Germinal center (tissue), 1 donor: Measurements from ENCODE around the gene ACP7.

Source experiments
- DNase-seq: peaks from one replicate; pipeline ENCODE4 v3.0.0; 2012; ENCODE audit warnings: mixed read lengths, low spot score

The ACP7 gene

DNA sequence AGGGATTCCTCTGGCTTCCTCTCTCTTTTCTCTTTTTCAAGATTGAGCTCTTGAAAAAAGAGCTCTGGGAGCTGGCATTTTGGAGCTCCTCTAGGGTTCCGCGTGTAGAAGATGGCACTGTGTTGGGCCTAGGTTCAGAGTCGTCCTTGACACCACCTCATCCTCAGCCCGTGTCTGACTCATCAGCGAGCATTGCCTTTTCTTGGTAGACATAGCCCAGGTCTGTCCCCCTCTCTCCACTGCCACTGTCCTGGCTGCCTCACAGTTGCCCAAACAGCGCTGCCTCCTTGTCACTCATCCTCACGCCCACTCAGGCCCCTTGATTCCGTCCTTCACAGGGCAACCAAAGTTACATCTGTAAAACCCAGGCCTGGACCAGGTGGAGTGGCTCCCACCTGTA, 66.1 kb downstream of the ACP7 start:
- no peak for DNase-seq

- no peak for DNase-seq
These were observed 66.8 kb downstream of the ACP7 start for GRCh38 chr19:39150807-39151600.

DNA sequence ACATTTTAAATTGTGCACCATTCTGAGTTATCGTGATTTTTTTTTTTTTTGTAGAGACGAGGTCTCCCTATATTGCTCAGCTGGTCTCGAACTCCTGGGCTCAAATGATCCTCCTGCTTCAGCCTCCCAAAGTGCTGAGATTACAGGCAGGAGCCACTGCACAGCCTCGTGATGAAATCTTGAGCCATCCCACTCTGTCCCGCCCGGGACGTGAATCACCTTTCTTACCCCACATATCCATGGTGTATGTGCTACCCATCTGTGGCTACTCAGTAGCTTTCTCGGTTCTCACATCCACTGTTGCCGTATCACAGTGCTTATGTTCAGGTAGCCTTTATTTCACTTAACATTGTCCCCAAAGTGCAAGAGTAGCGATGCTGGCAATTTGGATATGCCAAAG, 67.9 kb downstream of the ACP7 start:
- DNase-seq = no peak

GRCh38 chr19:39154100-39154628, 70.0 kb downstream of the ACP7 start:
- no peak for DNase-seq

- DNase-seq = no peak
These were observed 70.5 kb downstream of the ACP7 start for GRCh38 chr19:39154629-39155100.

DNA sequence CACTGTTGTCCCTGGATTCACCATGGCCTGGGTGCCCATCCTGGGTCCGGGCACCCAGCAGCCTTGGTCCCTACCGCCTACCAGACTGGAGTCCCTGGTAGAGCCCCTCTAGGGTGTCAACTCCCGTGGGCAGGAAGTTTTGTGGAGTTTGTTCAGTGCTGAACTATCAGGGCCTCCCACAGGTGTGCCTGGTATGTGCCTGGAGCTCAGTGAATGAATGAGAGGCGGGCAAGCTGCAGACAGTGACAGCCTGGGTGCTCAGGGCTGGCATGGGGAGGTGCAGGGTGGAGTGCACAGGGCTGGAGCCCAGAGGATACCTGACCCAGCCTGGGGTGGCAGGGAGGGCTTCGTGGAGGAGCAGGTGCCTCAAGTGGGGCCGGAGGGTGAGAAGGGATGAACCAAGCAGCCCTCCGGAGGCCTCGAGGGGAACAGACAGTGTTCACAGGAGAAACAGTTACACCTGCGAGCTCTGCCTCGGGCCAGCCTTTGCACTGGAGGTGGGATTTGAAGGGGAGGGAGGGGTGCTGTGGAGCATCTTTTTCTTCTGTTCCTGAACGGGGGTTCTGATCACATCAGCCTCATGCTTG, 71.0 kb downstream of the ACP7 start:
- no peak for DNase-seq

- no peak for DNase-seq
These were observed 71.6 kb downstream of the ACP7 start for GRCh38 chr19:39155741-39156140.

- no peak for DNase-seq
These were observed 72.4 kb downstream of the ACP7 start for GRCh38 chr19:39156326-39157230.

- no peak for DNase-seq
These were observed 73.3 kb downstream of the ACP7 start for GRCh38 chr19:39157275-39157996.

DNA sequence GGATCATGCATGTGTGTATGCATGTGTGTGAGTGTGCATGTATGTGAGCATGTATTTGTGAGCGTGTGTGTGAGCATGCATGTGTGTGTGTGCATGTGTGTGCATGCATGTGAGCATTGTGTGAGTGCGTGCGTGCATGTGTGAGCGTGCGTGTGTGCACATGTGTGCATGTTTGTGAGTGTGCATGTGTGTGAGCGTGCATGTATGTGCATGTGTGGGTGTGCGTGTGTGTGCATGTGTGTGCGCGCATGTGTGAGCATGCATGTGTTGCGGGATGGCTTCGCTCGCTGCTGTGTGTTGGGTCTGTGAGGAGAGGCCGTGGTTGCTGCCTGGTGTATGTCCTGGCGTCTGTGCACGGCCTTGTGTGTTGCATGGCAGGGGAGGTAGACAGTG, 73.8 kb downstream of the ACP7 start:
- no peak for DNase-seq

DNA sequence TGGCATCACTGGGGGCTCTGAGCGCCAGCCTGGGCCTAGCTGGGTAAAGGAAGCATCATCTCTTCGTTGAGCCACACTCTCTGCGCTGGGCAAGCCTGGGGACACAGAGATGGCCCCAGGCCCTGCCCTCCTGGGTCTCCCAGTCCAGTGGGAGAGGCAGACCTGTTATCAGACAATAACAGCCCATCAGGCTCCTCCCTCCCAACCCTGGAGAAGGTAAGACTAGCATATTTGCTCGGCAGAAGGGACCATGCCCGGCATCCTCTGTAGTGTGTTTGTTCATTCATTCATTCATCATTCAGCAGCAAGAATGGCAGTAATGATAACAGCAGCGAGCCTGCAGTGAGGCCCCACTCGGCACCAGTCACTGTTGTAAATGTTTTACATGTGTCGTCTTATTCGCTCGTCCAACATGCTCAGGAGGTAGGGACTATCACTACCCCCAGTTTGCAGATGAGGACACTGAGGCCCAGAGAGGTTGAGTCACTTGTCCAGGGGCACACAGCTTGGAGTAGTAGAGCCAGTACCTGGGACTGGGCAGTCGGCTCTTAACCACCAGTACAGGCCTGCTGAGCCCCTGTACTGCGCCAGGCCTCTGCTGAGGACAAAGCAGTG, 74.6 kb downstream of the ACP7 start:
- no peak for DNase-seq

DNA sequence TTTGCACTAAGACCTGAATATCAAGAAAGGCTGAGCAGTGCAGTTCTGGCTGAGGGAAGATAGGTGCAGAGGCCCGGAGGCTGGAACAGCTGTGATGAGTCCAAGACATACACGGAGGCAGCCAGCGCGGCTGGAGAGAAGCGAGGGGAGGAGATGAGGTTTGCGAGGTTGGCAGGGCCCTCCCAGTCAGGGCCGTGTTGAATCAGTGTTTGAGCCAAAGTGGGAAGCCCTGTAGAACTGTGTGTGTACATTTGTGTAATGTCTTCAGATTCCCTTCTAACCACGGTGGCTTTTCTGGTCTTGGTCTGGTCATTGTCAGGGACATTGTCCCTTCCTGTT, 76.3 kb downstream of the ACP7 start:
- DNase-seq = no peak
